GM19397 (cell line): ENCODE measurements around the gene SND1.
A peak's percentile ranks its signal among the peaks of the same experiment; 100 is the strongest.
"Not testable (repeated sequence)": the region's sequence is repeated elsewhere in the genome, so short reads cannot be mapped to it uniquely, and the experiment has no call there.

Source experiments
- ATAC-seq: cut with Tn5 transposase; IDR thresholded peaks from one replicate; pipeline ENCODE4 v1.9.1; 2021; ENCODE audit warnings: mild to moderate bottlenecking, moderate library complexity; ENCODE audit not compliant: unreplicated experiment

SND1 gene

GRCh38 chr7:128106821-128107220 is 454.8 kb downstream of the SND1 start:
- ATAC-seq = no peak

GRCh38 chr7:128107516-128107915 is 455.5 kb downstream of the SND1 start:
- not testable (repeated sequence) for ATAC-seq

DNA sequence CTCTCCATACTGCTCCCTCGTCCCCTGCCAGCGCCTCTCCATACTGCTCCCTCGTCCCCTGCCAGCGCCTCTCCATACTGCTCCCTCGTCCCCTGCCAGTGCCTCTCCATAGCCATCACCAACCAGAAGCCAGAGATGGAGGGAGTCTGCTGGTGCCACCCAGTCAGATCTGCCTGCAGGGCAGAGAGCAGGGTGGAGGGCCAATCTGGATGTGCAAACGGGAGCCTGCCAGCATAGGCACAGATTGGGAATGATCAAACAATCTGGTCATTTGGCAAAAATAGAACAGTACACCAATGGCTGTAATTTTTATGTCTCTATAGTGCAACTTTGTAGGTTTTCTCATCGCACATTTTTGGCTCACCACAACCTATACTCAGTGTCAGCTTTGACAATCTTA is 456.1 kb downstream of the SND1 start:
- no peak for ATAC-seq

DNA sequence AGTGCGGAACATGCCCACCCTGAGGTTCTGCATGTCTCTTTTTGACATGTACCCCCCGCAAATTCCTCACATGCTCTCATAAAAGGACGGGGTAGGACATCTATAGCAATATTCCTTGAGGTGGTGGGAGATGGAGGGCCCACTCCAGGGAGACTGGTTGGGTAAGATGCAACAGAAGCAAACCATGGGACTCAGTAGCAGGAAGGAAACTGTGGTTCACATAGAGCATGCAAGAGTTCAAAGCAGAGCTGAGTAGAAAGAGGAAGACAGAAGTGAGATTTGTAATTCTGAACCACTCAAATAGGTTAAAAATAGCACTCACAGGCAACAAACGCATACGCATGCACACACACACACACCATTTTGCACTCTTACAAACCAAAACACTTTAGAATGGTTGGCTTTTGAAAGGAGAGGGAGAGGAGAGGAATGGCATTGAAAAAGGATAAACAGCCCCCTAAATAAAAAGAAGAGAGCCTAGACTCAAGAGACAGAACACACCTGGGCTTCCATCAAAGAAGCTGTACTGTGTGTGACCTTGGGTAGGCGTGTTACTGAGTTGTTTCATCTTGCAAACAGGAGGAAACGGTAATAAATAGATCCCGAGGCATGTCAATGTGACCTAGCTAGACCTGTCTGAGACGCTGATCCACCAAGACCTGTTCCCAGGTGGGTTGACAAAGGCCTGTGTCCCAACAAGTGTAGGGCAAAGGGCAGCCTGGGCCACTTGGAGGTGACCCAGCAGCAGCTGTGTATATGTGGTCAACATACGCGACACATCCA is 456.8 kb downstream of the SND1 start:
- ATAC-seq = peak; percentile 83

- ATAC-seq = not testable (repeated sequence)
Observed at GRCh38 chr7:128109424-128109969, 457.5 kb downstream of the SND1 start.

- no peak for ATAC-seq
Observed at GRCh38 chr7:128110641-128111364, 458.8 kb downstream of the SND1 start.

DNA sequence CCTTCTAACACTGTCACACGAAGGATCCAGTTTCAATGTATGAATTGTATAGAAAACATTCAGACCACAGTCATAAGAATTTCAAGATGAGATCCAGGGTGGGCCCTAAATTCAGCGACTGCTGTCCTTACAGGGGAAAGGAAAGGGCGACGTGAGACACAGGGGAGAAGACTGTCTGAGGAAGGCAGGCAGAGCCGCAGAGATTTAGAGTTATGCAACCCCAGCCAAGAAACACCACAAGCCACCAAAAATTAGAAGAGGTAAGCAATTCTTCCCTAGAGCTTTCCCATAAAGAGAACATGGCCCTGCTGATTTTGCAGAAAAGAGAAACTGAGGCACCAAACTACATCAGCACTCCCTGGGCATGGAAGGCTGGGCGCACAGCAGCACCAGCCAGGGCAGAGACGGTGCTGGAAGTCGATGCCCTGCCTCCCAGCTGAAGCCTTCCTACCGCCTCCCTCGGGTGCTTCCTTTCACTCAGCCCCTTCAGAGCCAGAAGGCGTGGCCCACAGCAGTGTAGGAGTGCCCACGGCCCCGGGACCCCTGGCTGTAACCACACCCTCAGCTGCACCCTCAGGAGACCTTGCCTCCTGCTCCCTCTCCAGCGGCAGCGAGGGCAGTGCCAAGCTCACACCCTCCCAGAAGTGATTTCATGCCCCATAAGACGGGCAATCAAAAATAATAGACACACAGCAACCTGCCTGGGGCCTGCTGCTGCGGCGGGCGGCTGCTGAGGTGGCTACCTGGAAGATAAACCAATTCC is 460.2 kb downstream of the SND1 start:
- no peak for ATAC-seq

- ATAC-seq = no peak
Observed at GRCh38 chr7:128112781-128113221, 460.8 kb downstream of the SND1 start.

DNA sequence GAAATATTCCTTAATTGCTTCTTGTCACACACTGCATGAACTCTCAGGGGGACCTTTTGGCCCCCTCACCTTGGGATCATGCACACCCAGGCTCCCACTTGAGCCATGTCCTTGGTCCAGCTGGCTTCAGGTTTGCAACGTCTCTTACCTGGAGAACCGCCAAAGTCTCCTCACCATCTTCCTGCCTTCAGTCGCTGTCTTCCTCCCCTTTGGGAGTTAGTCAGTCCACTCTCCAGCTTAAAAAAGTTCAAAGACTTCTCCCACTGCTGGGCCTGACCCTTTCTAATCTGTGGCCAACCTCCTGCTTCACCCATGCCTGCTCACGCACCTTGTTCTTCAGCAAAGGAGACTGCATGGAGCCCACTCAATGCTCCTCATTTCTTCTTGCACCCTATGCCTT is 461.8 kb downstream of the SND1 start:
- no peak for ATAC-seq

DNA sequence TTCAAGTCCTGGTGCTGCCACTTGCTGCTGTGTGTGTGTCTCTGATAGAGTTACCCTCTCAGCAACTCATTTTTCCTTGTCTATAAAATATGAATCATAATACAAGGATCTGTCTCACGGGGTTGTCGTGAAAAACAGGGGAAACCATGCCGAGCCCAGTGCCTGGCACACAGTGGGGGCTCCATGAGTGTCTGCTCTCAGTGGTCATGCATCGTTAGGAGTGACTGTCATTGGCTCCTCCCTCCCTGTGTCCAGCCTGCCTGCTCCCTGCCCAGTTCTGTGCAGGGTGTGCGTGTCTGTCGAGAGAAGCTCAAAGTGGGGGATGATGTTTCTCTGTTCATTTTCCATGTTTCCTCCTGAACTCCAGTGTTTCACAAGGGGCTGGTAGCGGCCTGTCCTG is 462.8 kb downstream of the SND1 start:
- ATAC-seq = no peak

DNA sequence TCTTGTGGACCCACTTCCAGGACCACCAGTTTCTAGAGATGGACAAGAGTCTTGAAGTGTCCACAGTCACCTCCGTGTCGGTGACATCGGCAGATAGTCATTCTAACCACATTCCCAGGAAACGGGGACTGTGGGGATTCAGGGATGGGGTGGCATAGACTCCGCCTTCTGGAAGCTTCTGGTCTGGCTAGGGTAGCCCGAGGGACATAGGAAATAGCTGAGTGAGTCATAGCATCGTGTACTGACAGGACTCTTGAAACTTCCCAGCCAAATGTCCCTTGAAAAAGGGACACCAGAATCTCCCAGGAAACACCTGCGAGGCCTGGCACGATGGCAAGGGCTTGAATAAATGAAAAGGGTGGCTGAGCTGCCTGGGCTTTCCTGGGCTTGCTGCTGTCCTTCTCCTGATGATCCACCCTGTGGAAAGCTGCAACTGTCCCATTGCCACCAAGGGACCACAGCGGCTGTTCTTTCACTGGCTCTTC is 463.4 kb downstream of the SND1 start:
- ATAC-seq = no peak

DNA sequence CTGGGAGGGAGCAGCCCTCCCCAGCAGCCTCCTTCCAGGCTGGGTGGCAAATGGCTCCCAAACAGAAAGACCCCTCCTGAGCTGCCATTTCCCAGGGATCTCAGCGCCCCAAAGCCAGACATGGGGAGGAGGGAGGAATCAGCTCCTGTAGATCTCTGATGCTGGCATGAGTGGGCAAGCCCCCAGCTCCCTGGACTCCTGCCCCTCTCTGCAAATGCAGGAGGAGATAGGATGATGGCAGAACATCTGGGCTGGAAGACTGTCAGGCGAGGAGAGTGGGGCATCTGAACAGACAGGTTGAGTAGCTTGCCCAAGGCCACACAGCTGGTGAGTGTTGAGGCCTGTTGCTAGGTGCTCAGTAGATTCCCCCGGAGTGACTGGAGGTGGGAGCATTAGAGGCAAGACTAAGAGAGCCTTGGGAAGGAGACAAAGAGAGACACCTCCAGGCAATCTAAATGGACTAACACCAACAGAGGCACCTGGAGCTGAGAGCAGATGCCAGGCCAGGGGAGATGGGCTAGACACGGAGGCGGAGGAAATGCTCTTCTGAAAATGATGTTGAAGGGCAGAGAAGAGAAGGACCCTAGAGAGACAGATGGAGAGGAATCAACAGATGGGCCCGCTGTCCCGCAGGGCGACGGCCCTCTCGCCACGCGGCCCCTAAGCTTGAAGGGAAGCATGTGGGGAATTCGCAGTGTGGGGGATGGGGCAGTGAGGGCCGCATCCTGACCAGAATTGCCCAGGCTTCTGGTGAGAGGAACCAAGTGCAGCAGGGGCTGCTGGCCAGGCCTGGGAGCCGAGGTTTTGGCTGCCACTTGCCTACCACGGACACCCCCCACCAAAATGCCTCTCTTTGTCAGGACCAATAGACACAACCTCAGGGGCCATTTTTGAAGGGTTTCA is 464.1 kb downstream of the SND1 start:
- ATAC-seq = no peak

DNA sequence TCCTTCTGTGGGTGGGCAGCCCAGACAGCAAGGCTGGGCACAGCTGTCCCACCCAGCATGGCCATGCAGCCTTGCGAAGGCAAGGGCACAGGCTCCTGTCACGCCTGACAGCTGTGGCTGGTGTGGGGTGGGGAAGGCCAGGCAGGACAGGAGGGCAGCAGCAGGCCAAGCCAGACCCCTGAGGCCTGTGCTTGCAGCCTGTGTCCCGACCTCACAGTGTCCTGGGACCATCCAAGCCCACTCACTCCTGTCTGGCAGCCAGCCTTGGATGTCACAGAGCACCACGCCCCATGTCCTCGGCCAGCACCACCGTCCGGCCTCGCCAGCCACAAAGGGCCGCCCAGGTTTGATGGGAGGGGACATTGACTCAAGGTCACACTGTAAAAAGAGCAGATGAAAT is 464.7 kb downstream of the SND1 start:
- no peak for ATAC-seq

GRCh38 chr7:128117691-128118090 is 465.7 kb downstream of the SND1 start:
- no peak for ATAC-seq

DNA sequence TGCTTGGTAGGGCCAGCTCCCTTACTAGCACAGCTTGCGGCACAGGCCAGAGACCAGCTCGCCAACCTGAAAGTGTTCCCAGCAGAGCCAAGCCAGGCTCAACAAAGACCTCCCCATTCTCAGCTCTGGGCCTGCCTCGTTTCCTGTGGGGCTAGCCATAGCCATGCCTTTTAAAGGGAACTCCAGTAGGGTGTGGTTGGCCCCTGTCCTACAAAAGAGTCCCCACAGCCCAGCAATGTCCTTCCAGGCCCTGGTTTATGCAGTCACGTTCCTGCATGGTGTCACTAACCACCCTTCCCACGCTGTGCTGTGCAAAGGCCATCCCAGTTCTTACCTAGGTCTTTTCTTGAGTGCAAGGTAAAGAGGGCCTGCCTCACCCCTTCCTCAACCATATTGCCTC is 467.0 kb downstream of the SND1 start:
- no peak for ATAC-seq

GRCh38 chr7:128120116-128120515 is 468.1 kb downstream of the SND1 start:
- no peak for ATAC-seq

DNA sequence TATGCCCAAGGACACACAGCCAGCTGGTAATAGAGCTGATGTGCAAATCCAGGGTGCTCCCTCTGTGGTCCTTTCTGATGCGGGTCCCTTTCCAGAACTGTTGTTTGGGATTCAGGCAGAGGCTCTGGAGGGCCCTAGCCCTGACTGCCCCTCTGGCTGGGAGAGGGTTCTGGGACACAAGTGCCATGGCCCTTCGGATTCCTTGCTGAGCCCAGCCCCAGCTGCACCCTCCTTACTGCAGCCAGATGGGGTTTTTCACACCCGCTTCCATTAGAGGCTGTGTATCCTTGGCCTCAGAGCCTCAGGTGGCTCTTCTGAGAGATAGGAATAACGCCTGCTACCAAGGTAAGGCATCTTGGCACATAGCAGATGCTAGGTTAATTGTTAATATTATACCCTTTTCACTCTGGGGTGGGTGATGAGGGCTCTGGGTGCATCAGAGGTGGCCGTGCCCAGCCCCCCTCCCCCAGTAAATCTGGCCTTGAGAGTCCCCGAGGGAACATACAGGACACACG is 469.0 kb downstream of the SND1 start:
- no peak for ATAC-seq

- ATAC-seq = no peak
Observed at GRCh38 chr7:128121711-128122530, 469.9 kb downstream of the SND1 start.
